Fibroblast of mammary gland (primary cell): Measurements from ENCODE around the gene ACTL10.

ENCODE experiments used
- DNase-seq: peaks from one replicate; pipeline ENCODE4 v3.0.0-alpha.2; 2010; ENCODE audit warnings: low read depth
- H3K4me3 ChIP-seq: 2 replicates; pipeline ENCODE4 v1.5.1; 2011; ENCODE audit warnings: low read depth, mild to moderate bottlenecking, low read length, moderate library complexity; ENCODE audit not compliant: control insufficient read depth
- CTCF ChIP-seq: conservative IDR thresholded peaks from 2 replicates; pipeline ENCODE4 v1.5.1; 2011; ENCODE audit warnings: low read depth, low read length, inconsistent platforms; ENCODE audit not compliant: control insufficient read depth, insufficient read depth

The ACTL10 gene

GRCh38 chr20:33677991-33678702 is 11.4 kb downstream of the ACTL10 start:
- no peak for DNase-seq
- H3K4me3 ChIP-seq, result no peak overlapping the region
- no peak for TF ChIP-seq CTCF

- no peak for TF ChIP-seq CTCF
- H3K4me3 ChIP-seq, result no peak overlapping the region
- no peak for DNase-seq
Measured at GRCh38 chr20:33679758-33680485, 13.2 kb downstream of the ACTL10 start.

GRCh38 chr20:33680686-33681085 is 13.9 kb downstream of the ACTL10 start:
- peak; percentile 53 for DNase-seq
- no peak for TF ChIP-seq CTCF
- H3K4me3 ChIP-seq, result no peak overlapping the region

GRCh38 chr20:33681288-33681687 is 14.5 kb downstream of the ACTL10 start:
- no peak for DNase-seq
- TF ChIP-seq CTCF, result no peak
- no peak overlapping the region for H3K4me3 ChIP-seq

GRCh38 chr20:33681728-33682353 is 15.1 kb downstream of the ACTL10 start:
- TF ChIP-seq CTCF, result no peak
- H3K4me3 ChIP-seq, result no peak overlapping the region
- DNase-seq, result no peak

GRCh38 chr20:33684533-33685327 is 18.0 kb downstream of the ACTL10 start:
- H3K4me3 ChIP-seq, result peak overlapping the region; percentile 59
- DNase-seq, result no peak

More at GRCh38 chr20:33684533-33685327, 18.0 kb downstream of the ACTL10 start:
- TF ChIP-seq CTCF, result no peak
